Left ventricle myocardium inferior (tissue), 1 donor: ENCODE data around the gene RTF1. TPM values are rescaled to one million over a fixed set of nuclear protein-coding genes. Genes with fewer than 3 reads are reported as not detected.
"Not testable (repeated sequence)": the region's sequence is repeated elsewhere in the genome, so short reads cannot be mapped to it uniquely, and the experiment has no call there.

Experiments
- DNase-seq: peaks from one replicate; pipeline ENCODE4 v3.0.0-alpha.2; 2020
- H3K27ac ChIP-seq: fragments of 200-600 bp; replicated peaks from 2 replicates; pipeline ENCODE4 v1.8.0; 2021
- H3K27me3 ChIP-seq: fragments of 200-600 bp; 2 replicates; pipeline ENCODE4 v1.8.0; 2021; ENCODE audit warnings: low read depth
- H3K36me3 ChIP-seq: fragments of 200-600 bp; 2 replicates; pipeline ENCODE4 v1.8.0; 2021
- H3K4me1 ChIP-seq: fragments of 200-600 bp; 2 replicates; pipeline ENCODE4 v1.8.0; 2021
- H3K4me3 ChIP-seq: fragments of 200-600 bp; 2 replicates; pipeline ENCODE4 v1.8.0; 2021; ENCODE audit warnings: mild to moderate bottlenecking, moderate library complexity
- H3K9me3 ChIP-seq: fragments of 200-600 bp; replicated peaks from 2 replicates; pipeline ENCODE4 v1.8.0; 2021
- intact Hi-C: fragments of 100-400 bp; cut with micrococcal nuclease; formaldehyde crosslinking; loops from one replicate; pipeline ENCODE4 v1.11.0; 2022
- long read RNA-seq: library from polyadenylated mRNA; unstranded; transcript quantifications from one replicate; pipeline ENCODE4 v2.0.0, GENCODE V29; 2021
- total RNA-seq: library from RNA; stranded (reverse); fragmentation: NEBNext Ultra II Directional; extraction: Animal tissue kit (Norgen Biotek cat#: 25700); gene quantifications from one replicate; pipeline ENCODE4 v1.2.1, GENCODE V29; 2021
- TF ChIP-seq, protein P1 (sequence below): fragments of 200-600 bp; IDR thresholded peaks from 2 replicates; pipeline ENCODE4 v1.8.0; 2021; ENCODE audit warnings: antibody characterized with exemption, mild to moderate bottlenecking, borderline replicate concordance
- donor health status: DM: no; HTN: yes; CAD: no; lungs with severe emphysema.

RTF1 gene
- 23.4 TPM for total RNA-seq
- long read RNA-seq, full-length matches to known transcripts = 46 of 92 reads
- long read RNA-seq, partial matches to known transcripts = 42 of 92 reads
- long read RNA-seq, other reads (novel, unspliced or antisense) = 4 of 92 reads

DNA sequence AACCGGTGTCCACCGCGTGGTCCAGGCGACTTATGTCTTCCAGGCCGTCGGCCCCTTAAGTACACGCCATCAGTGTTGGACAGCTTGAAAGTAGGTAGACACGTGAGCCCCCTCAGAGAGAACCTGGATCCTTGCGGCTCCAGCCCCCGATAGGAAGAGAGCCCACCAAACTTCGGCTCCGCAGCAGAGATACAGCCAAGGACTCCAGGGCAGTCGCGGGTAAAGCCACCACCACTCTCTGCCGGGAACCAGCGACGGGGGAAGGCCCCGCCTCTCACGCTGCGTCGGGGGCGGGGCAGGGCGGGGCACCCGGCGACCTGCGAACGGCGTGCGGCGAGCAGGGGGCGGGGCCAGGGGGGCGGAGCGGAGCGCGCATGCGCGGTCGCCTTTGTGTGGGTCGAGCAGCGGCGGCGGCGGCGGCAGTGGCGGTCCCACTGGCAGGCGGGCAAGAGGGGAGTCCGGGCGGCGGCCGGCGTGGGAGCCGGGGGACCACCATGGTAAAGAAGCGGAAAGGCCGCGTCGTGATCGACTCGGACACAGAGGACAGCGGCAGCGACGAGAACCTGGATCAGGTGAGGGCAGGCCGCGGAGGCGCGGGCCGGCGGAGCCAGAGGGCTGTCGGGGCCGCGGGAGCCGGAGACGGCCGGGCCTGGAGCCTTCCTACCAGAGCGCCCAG, at the start of gene RTF1:
TSS of gene RTF1 (plus strand) at position 354 of the 676 bp plus-strand sequence. CDS start at position 375, 21 bp downstream.
- Histone ChIP-seq H3K4me1 (peaks cover 39% of the 10 kb centered on the region), H3K9me3 (no peaks in the 10 kb centered on the region), H3K36me3 (no peaks in the 10 kb centered on the region), H3K27me3 (no peaks in the 10 kb centered on the region), H3K4me3 (peak within 1 kb of the TSS; percentile 99), H3K27ac (peak within 1 kb of the TSS; percentile 90)
- intact Hi-C loops = no loop called here
- TF ChIP-seq, protein P1, sequence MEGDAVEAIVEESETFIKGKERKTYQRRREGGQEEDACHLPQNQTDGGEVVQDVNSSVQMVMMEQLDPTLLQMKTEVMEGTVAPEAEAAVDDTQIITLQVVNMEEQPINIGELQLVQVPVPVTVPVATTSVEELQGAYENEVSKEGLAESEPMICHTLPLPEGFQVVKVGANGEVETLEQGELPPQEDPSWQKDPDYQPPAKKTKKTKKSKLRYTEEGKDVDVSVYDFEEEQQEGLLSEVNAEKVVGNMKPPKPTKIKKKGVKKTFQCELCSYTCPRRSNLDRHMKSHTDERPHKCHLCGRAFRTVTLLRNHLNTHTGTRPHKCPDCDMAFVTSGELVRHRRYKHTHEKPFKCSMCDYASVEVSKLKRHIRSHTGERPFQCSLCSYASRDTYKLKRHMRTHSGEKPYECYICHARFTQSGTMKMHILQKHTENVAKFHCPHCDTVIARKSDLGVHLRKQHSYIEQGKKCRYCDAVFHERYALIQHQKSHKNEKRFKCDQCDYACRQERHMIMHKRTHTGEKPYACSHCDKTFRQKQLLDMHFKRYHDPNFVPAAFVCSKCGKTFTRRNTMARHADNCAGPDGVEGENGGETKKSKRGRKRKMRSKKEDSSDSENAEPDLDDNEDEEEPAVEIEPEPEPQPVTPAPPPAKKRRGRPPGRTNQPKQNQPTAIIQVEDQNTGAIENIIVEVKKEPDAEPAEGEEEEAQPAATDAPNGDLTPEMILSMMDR = no peak
- peak; percentile 97 for DNase-seq

DNA sequence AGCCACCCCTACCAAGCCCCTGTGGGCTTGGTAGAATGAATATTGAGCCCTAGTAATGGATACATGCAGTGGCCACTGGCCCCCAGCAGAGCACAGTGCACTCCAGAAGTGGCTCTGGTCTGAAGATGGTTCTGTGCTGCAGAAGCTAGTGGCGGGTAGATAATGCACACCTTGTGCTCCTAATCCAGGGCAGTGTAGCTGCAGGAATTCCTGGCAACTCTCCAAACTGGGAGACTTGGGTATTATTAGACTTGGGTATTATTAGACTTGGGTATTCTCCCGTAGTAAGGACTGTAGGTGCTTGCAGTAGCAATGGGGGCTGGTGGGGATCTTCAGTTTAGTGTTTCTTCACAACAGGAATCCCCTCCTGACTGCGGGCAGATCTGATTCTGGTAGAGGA, 49.5 kb upstream of the RTF1 start:
- no peaks in the 10 kb centered on the region for H3K9me3 ChIP-seq
- DNase-seq = no peak
- intact Hi-C loops = no loop called here
- TF ChIP-seq, protein P1 = no peak
- no peaks in the 10 kb centered on the region for H3K27me3 ChIP-seq
- H3K4me1 ChIP-seq = peaks cover 10% of the 10 kb centered on the region
- no peak overlapping the region for H3K4me3 ChIP-seq
- H3K36me3 ChIP-seq = no peaks in the 10 kb centered on the region
- no peak overlapping the region for H3K27ac ChIP-seq

GRCh38 chr15:41377978-41378377, 38.9 kb upstream of the RTF1 start:
- no peaks in the 10 kb centered on the region for H3K9me3 ChIP-seq
- H3K27me3 ChIP-seq = no peaks in the 10 kb centered on the region
- H3K4me1 ChIP-seq = no peaks in the 10 kb centered on the region
- H3K27ac ChIP-seq = no peak overlapping the region
- no peaks in the 10 kb centered on the region for H3K36me3 ChIP-seq
- DNase-seq = no peak
- intact Hi-C loops = no loop called here
- TF ChIP-seq, protein P1 = no peak
- no peak overlapping the region for H3K4me3 ChIP-seq

- H3K4me3 ChIP-seq, H3K9me3 ChIP-seq, DNase-seq, H3K27me3 ChIP-seq, H3K27ac ChIP-seq, intact Hi-C loops, H3K4me1 ChIP-seq: not testable (repeated sequence)
- H3K36me3 ChIP-seq = peaks cover 37% of the 10 kb centered on the region
Measured at GRCh38 chr15:41383974-41384749, 32.7 kb upstream of the RTF1 start.

GRCh38 chr15:41387646-41388045, 29.2 kb upstream of the RTF1 start:
- TF ChIP-seq, protein P1 = no peak
- Histone ChIP-seq H3K36me3 (peaks cover 65% of the 10 kb centered on the region), H3K4me3 (no peak overlapping the region), H3K27ac (no peak overlapping the region), H3K4me1 (no peaks in the 10 kb centered on the region), H3K27me3 (no peaks in the 10 kb centered on the region), H3K9me3 (no peaks in the 10 kb centered on the region)
- intact Hi-C loops = no loop called here
- no peak for DNase-seq

- intact Hi-C loops = no loop called here
- peaks cover 84% of the 10 kb centered on the region for H3K36me3 ChIP-seq
- TF ChIP-seq, protein P1 = no peak
Measured at GRCh38 chr15:41392659-41393058, 24.2 kb upstream of the RTF1 start.

More at GRCh38 chr15:41392659-41393058, 24.2 kb upstream of the RTF1 start:
- no peak overlapping the region for H3K27ac ChIP-seq
- H3K4me1 ChIP-seq = no peaks in the 10 kb centered on the region
- no peaks in the 10 kb centered on the region for H3K9me3 ChIP-seq
- no peak for DNase-seq
- H3K27me3 ChIP-seq = no peaks in the 10 kb centered on the region
- H3K4me3 ChIP-seq = no peak overlapping the region
